Measurements from ENCODE around the gene ARL8B. TPM values are rescaled to one million over a fixed set of nuclear protein-coding genes. Genes with fewer than 3 reads are reported as not detected.

Gene ARL8B
- total RNA-seq, 1 experiment from 2014 or later = 29.0 TPM

DNA sequence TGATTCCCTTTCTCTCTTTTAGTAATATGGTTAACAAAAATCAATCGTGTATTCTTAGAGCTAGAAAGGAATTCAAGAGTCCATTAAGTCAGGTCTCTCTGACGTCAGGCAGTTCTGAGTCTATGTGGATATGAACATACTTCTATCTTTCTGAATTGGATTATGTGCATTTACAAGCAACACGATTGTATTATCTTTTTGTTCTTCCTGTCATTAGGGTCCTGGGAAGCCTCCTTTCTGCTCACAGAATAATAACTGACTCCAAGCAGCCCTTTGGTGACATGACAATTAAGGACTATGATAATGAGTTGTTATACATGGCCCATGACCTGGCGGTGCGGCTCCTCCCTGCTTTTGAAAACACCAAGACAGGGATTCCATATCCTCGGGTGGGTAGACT is 79.4 kb downstream of the ARL8B start:
- H4K5ac ChIP-seq (ENCODE audit: insufficient read length, low read depth, low read length) = no peak overlapping the region
- H3T11ph ChIP-seq (ENCODE audit: low read length) = no peak overlapping the region
- H4K8ac ChIP-seq (replicated peaks; ENCODE audit: insufficient read length, low read depth, low read length) = no peak overlapping the region
- H3K4me3 Mint-ChIP-seq = no peak overlapping the region
- H3K79me2 ChIP-seq (ENCODE audit: insufficient read depth, low read length) = no peaks in the 10 kb centered on the region
- no peaks in the 10 kb centered on the region for H3K23me2 ChIP-seq (ENCODE audit: insufficient read length, low read depth, low read length, poor library complexity, severe bottlenecking)
- DNase-seq = no peak
- no peak overlapping the region for H2BK120ac ChIP-seq (ENCODE audit: low read depth, low read length, poor library complexity, severe bottlenecking)
- H3K18ac ChIP-seq (ENCODE audit: insufficient read length, low read depth, low read length) = no peak overlapping the region
- H3K27me3 Mint-ChIP-seq (ENCODE audit: low read depth) = no peaks in the 10 kb centered on the region
- no peak overlapping the region for H2AK5ac ChIP-seq (ENCODE audit: insufficient read length, low read length)
- no peak overlapping the region for H2BK12ac ChIP-seq (ENCODE audit: insufficient read length, low read depth, low read length)
- no peak overlapping the region for H3K56ac ChIP-seq (ENCODE audit: insufficient read length, low read depth, low read length)
- no peak overlapping the region for H3K27ac ChIP-seq (ENCODE audit: insufficient read length, low read depth, low read length)
- H3K36me3 Mint-ChIP-seq (ENCODE audit: insufficient read depth in 1 of 3, low read depth in 3 of 3) = peaks cover 52 to 69% (median 64%) of the 10 kb centered on the region in 3 experiments
- H3K4me1 ChIP-seq (ENCODE audit: insufficient read depth, low read length) = peaks cover 2% of the 10 kb centered on the region; the same call in 1 of the 2 replicates
- H2AFZ ChIP-seq (ENCODE audit: low read length) = no peak overlapping the region
- no peak overlapping the region for H4K91ac ChIP-seq (ENCODE audit: insufficient read length, low read depth, low read length)
- no peak overlapping the region for H3K14ac ChIP-seq (ENCODE audit: insufficient read depth, low read length)
- no peak overlapping the region for H3K23ac ChIP-seq (ENCODE audit: insufficient read length, low read depth, low read length)
- no peaks in the 10 kb centered on the region for H3K79me1 ChIP-seq (ENCODE audit: insufficient read depth, low read depth, low read length, poor library complexity, severe bottlenecking)
- WGBS (ENCODE audit: extremely low coverage, insufficient read length, low lambda C conversion rate) = no CpG with 5 or more reads among the region's 6 CpGs
- no peaks in the 10 kb centered on the region for H3K9me3 ChIP-seq (ENCODE audit: control insufficient read depth, low read depth, low read length)
- no peaks in the 10 kb centered on the region for H3K27me3 ChIP-seq (ENCODE audit: insufficient read depth, low read length)
- TF ChIP-seq, protein P1, sequence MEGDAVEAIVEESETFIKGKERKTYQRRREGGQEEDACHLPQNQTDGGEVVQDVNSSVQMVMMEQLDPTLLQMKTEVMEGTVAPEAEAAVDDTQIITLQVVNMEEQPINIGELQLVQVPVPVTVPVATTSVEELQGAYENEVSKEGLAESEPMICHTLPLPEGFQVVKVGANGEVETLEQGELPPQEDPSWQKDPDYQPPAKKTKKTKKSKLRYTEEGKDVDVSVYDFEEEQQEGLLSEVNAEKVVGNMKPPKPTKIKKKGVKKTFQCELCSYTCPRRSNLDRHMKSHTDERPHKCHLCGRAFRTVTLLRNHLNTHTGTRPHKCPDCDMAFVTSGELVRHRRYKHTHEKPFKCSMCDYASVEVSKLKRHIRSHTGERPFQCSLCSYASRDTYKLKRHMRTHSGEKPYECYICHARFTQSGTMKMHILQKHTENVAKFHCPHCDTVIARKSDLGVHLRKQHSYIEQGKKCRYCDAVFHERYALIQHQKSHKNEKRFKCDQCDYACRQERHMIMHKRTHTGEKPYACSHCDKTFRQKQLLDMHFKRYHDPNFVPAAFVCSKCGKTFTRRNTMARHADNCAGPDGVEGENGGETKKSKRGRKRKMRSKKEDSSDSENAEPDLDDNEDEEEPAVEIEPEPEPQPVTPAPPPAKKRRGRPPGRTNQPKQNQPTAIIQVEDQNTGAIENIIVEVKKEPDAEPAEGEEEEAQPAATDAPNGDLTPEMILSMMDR (conservative IDR thresholded peaks at IDR 0.05) = no peak
- H3K4me1 Mint-ChIP-seq = peaks cover 16 to 22% of the 10 kb centered on the region in 2 experiments
- H2BK20ac ChIP-seq (ENCODE audit: low read depth, low read length, poor library complexity, severe bottlenecking) = no peak overlapping the region
- H3K9ac ChIP-seq (ENCODE audit: extremely low read depth, insufficient read length, low read length) = no peak overlapping the region
- H2BK15ac ChIP-seq (ENCODE audit: low read depth, low read length) = no peak overlapping the region
- no peak overlapping the region for H3K4ac ChIP-seq (ENCODE audit: low read depth, low read length)
- peak overlapping the region in 1 of 3 experiments; percentile 48; a peak in 1 of 7 replicates for H3K27ac Mint-ChIP-seq
- H3K9me3 Mint-ChIP-seq = no peaks in the 10 kb centered on the region
- H3K4me2 ChIP-seq (ENCODE audit: insufficient read depth, insufficient read length, low read length) = no peak overlapping the region
- no peak overlapping the region for H2BK5ac ChIP-seq (ENCODE audit: insufficient read length, low read length)
- H4K20me1 ChIP-seq (ENCODE audit: control insufficient read depth, insufficient read depth, insufficient read length) = no peaks in the 10 kb centered on the region
